Cardiac fibroblast (primary cell): Measurements from ENCODE around the gene ATP4A.

Experiments used
- DNase-seq, 2 donors: peaks; one replicate each; pipeline versions ENCODE4 v3.0.0 to v3.0.0-alpha.2; 2010; ENCODE audit warnings: low read depth in 2 of 2
- H3K4me3 ChIP-seq, 2 donors: replicated peaks in 1 of 2; 1 replicate in 1 of 2; 2 replicates in 1 of 2; pipeline ENCODE4 v1.5.1; 2011; ENCODE audit warnings: low read depth in 2 of 2, low read length in 2 of 2, mild to moderate bottlenecking in 2 of 2, moderate library complexity in 1 of 2
- TF ChIP-seq, protein P1 (sequence below): IDR thresholded peaks from one replicate; pipeline ENCODE4 v1.5.1; 2011; ENCODE audit warnings: low read depth, mild to moderate bottlenecking, low read length, inconsistent platforms

Gene ATP4A

GRCh38 chr19:35509018-35509652 lies 54.3 kb downstream of the ATP4A start:
- H3K4me3 ChIP-seq = no peak overlapping the region
- TF ChIP-seq, protein P1, sequence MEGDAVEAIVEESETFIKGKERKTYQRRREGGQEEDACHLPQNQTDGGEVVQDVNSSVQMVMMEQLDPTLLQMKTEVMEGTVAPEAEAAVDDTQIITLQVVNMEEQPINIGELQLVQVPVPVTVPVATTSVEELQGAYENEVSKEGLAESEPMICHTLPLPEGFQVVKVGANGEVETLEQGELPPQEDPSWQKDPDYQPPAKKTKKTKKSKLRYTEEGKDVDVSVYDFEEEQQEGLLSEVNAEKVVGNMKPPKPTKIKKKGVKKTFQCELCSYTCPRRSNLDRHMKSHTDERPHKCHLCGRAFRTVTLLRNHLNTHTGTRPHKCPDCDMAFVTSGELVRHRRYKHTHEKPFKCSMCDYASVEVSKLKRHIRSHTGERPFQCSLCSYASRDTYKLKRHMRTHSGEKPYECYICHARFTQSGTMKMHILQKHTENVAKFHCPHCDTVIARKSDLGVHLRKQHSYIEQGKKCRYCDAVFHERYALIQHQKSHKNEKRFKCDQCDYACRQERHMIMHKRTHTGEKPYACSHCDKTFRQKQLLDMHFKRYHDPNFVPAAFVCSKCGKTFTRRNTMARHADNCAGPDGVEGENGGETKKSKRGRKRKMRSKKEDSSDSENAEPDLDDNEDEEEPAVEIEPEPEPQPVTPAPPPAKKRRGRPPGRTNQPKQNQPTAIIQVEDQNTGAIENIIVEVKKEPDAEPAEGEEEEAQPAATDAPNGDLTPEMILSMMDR = no peak
- no peak for DNase-seq

DNA sequence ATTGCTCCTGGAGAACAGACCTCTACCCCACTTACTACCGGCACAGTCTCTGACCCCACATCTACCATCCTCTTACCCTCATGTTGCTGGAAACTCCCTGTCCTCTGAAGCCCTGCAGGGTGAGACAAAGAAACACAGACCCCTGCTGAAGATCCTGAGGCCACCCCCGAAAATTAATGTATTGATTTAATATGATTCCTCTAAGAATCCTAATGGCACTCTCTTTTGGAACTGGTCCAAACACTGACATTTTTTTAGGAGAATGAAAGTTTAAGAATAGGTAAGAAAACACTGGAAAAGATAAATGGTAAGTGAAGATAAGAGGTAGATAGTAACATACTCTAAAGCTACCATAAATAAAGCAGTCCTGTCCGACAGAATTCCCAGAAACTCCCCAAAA lies 55.3 kb downstream of the ATP4A start:
- TF ChIP-seq, protein P1 = no peak

GRCh38 chr19:35507561-35507960 lies 55.9 kb downstream of the ATP4A start:
- TF ChIP-seq, protein P1 = no peak
- DNase-seq = no peak
- no peak overlapping the region for H3K4me3 ChIP-seq

More for the DNA sequence above, 55.3 kb downstream of the ATP4A start:
- no peak overlapping the region for H3K4me3 ChIP-seq
- no peak for DNase-seq

DNA sequence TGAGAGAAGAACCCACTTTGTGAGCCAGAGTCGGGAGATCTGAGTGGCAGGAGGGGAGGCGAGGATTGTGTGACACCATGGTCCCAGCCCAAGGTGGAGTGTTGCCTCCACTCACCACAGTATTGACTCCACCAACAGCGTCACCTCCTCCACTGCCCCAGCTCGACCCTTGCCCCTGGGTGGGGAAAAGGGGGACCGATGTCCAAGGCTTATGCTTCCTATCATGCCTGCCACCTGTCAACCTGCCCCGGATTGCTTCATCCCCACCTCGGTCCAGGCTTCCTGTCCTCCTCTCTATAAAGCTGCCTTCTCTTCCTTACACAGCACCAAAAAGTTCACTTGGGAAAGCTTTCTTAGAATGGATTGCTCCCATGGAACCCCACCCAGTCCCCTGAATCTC lies 57.4 kb downstream of the ATP4A start:
- TF ChIP-seq, protein P1 = no peak
- DNase-seq = no peak
- no peak overlapping the region for H3K4me3 ChIP-seq

DNA sequence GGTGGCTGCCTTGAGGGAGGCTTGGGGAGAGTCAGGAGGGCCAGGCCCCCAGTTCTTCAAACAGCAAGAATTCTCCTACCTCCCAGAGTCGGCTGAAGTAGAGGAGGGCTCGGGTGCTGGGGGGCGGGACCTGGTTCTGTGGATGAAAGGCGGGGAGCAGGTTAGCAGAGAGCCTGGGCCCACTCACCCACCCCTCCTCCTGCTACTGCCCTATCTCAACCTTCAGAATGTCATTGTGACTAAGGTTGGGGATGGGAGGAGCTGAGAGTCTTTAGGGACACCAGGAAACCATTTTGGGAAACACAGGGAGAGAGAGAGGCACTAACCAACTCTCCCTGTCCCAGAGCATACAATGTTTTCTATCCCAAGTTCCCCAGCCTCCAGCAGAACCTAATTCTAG lies 60.7 kb downstream of the ATP4A start:
- H3K4me3 ChIP-seq = no peak overlapping the region
- TF ChIP-seq, protein P1 = no peak
- no peak for DNase-seq

DNA sequence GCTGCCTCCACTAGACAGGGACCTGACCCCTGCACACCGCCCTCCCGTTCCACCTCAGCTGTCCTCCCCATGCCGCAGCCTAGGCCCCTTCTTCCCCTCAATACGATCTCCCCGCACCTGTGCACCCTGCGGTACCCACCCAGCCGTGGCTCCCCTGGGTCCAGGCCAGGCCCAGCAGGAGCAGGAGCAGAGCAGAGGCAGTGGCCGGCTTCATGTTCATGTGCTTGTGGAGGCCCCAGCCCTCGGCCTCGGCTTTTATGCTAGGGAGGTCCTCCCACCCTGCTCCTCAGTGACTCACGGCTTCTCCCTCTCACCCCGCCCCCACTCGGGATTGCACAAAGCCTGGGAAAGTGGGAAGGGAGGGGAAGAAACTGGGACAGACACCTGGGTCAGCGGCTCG lies 61.8 kb downstream of the ATP4A start:
- peak in 1 of 2 donors; percentile 47 for DNase-seq
- no peak overlapping the region for H3K4me3 ChIP-seq
- TF ChIP-seq, protein P1 = no peak

GRCh38 chr19:35500611-35501010 lies 62.8 kb downstream of the ATP4A start:
- no peak for DNase-seq
- H3K4me3 ChIP-seq = no peak overlapping the region
- TF ChIP-seq, protein P1 = no peak
